Stomach (tissue), 4 donors: ENCODE measurements around the gene MIX23.

ENCODE experiments used
- EP300 ChIP-seq: sonication (generic); formaldehyde crosslinking; IDR thresholded peaks from one replicate; pipeline ENCODE4 v1.6.1; 2017; ENCODE audit warnings: antibody characterized with exemption
- POLR2A ChIP-seq, 4 donors: fragments of 450-650 bp; IDR thresholded peaks; one replicate each; pipeline ENCODE4 v1.6.1; 2016; ENCODE audit warnings: antibody characterized with exemption in 4 of 4, control low read depth in 2 of 4, mild to moderate bottlenecking in 1 of 4, moderate library complexity in 1 of 4
- POLR2AphosphoS5 ChIP-seq, 3 donors: sonication (generic); formaldehyde crosslinking; IDR thresholded peaks; one replicate each; pipeline ENCODE4 v1.6.1; 2016; ENCODE audit warnings: antibody characterized with exemption in 3 of 3
- TF ChIP-seq, protein P1 (sequence below), 7 experiments: fragments of 450-650 bp in 4 of 7; fragments of 200-600 bp in 3 of 7; sonication (generic) in 3 of 7; IDR thresholded peaks; one replicate each; pipeline ENCODE4 v1.5.1; 2016 to 2019; ENCODE audit warnings: antibody characterized with exemption in 7 of 7, control low read depth in 2 of 7, mild to moderate bottlenecking in 1 of 7

DNA sequence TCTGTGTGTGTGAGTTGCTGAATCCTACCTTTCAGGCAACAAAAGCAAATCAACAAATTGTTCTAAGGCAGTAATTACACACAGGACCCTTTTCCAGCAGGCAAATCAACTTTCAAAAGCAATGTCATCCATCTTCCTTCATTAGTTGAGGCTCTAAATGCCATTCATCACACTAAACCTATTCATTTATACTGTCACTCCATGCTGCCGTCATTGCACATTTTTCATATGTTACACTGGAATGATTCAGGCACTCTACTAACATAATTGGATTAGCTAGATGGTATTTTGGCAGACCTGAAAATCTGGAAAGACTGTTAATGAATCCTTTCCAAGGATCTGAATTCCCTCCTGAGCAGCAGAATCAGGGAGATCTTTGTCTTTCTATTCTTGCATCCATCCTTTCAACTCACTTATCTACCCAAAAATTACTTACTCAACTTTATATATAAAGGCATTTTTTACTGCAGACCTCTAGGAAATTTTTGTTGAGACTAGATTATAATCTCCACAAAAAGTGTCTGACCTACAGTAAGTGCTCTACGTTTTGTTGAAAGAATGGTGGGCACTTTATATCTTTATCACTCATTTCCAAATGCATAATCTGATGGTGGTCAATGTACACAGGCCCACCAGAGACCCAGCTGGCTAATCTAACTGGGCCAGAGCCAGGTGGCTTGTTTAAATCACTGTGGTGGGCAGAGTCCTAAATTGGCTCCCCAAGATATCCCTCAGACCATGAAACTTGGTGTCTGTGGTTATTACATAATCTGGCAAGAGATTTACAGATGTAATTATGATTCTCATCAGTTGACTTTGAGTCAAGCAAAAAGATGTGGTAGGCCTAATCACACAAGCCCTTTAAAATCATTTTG is 25.0 kb downstream of the MIX23 start:
- TF ChIP-seq, protein P1, sequence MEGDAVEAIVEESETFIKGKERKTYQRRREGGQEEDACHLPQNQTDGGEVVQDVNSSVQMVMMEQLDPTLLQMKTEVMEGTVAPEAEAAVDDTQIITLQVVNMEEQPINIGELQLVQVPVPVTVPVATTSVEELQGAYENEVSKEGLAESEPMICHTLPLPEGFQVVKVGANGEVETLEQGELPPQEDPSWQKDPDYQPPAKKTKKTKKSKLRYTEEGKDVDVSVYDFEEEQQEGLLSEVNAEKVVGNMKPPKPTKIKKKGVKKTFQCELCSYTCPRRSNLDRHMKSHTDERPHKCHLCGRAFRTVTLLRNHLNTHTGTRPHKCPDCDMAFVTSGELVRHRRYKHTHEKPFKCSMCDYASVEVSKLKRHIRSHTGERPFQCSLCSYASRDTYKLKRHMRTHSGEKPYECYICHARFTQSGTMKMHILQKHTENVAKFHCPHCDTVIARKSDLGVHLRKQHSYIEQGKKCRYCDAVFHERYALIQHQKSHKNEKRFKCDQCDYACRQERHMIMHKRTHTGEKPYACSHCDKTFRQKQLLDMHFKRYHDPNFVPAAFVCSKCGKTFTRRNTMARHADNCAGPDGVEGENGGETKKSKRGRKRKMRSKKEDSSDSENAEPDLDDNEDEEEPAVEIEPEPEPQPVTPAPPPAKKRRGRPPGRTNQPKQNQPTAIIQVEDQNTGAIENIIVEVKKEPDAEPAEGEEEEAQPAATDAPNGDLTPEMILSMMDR (IDR thresholded peaks at IDR 0.05), result no peak
- TF ChIP-seq POLR2A (IDR thresholded peaks at IDR 0.05) (no peak), POLR2AphosphoS5 (IDR thresholded peaks at IDR 0.05) (no peak), EP300 (no peak)
